Right lobe of liver (tissue), 6 donors: ENCODE data around the gene C6orf163. TPM values are rescaled to one million over a fixed set of nuclear protein-coding genes. Genes with fewer than 3 reads are reported as not detected.
"Not testable (repeated sequence)": the region's sequence is repeated elsewhere in the genome, so short reads cannot be mapped to it uniquely, and the experiment has no call there.

ENCODE experiments used
- ATAC-seq, 4 donors: fragments of 200-7000 bp; cut with Tn5 transposase; one replicate each; pipeline ENCODE4 v1.9.1; 2020; ENCODE audit warnings: mild to moderate bottlenecking in 4 of 4, moderate library complexity in 4 of 4
- DNase-seq, 3 donors: peaks; one replicate each; pipeline ENCODE4 v3.0.0-alpha.2; 2020
- H3K27ac ChIP-seq, 3 donors: fragments of 200-600 bp; one replicate each; pipeline ENCODE4 v1.8.0; 2022
- H3K27me3 ChIP-seq, 2 donors: fragments of 200-600 bp; one replicate each; pipeline ENCODE4 v1.8.0; 2022
- H3K36me3 ChIP-seq, 4 donors: fragments of 200-600 bp; sonication (generic) in 1 of 4; one replicate each; pipeline versions ENCODE4 v1.5.1 to v1.8.0; 2017 to 2022; ENCODE audit warnings: control low read depth in 1 of 4
- H3K4me1 ChIP-seq, 4 donors: fragments of 200-600 bp; sonication (generic) in 1 of 4; one replicate each; pipeline versions ENCODE4 v1.5.1 to v1.8.0; 2017 to 2022; ENCODE audit warnings: control low read depth in 1 of 4
- H3K4me3 ChIP-seq, 3 donors: fragments of 200-600 bp; one replicate each; pipeline ENCODE4 v1.8.0; 2022
- H3K9me3 ChIP-seq, 4 donors: fragments of 200-600 bp; sonication (generic) in 1 of 4; one replicate each; pipeline versions ENCODE4 v1.5.1 to v1.8.0; 2017 to 2022; ENCODE audit warnings: control low read depth in 1 of 4
- CTCF ChIP-seq, 4 donors: fragments of 200-600 bp in 3 of 4; fragments of 450-650 bp in 1 of 4; IDR thresholded peaks; one replicate each; pipeline versions ENCODE4 v1.5.1 to v1.8.0; 2016 to 2022; ENCODE audit warnings: antibody characterized with exemption in 4 of 4, mild to moderate bottlenecking in 2 of 4
- POLR2A ChIP-seq: fragments of 450-650 bp; IDR thresholded peaks from one replicate; pipeline ENCODE4 v1.6.1; 2017; ENCODE audit warnings: antibody characterized with exemption, mild to moderate bottlenecking
- WGBS: methylation state at CpG from one replicate; pipeline ENCODE4 v1.1.6; 2018; ENCODE audit warnings: low coverage, low lambda C conversion rate; ENCODE audit not compliant: insufficient coverage; ENCODE audit errors: missing lambda C conversion rate; 5-methylcytosine and 5-hydroxymethylcytosine counted together
- intact Hi-C, 2 donors: fragments of 100-400 bp; cut with DNase I; formaldehyde crosslinking; loops; one replicate each; pipeline versions ENCODE4 v1.11.2 to v1.14.1; 2022
- long read RNA-seq: library from polyadenylated mRNA; unstranded; transcript quantifications from one replicate; pipeline ENCODE4 v2.0.0, GENCODE V29; 2019
- total RNA-seq, 6 experiments: library from RNA; depleted of rRNA in 2 of 6; stranded (reverse); fragments of >200 nt in 2 of 6; fragmentation: NEBNext Ultra II Directional in 3 of 6; extraction: Animal tissue kit (Norgen Biotek cat#: 25700) in 3 of 6; gene quantifications; one replicate each; pipeline versions ENCODE4 v1.1.0 to v1.2.4, GENCODE V29; 2016 to 2023
- donor health status: DM: no; HTN: yes; CAD: no.
- donor health status: DM: no; HTN: no; CAD: no.
- donor health status: DM: no; HTN: no; CAD: no.
- donor health status: DM: no; HTN: yes; CAD: no.
- donor health status: DM: no; HTN: yes; CAD: no.

Gene C6orf163
- total RNA-seq, result 1 to 10 TPM in 4 of 6 experiments, under 1 TPM in 2; 0.55 to 1.7 (median 1.4) TPM
- long read RNA-seq, result 0 reads

DNA sequence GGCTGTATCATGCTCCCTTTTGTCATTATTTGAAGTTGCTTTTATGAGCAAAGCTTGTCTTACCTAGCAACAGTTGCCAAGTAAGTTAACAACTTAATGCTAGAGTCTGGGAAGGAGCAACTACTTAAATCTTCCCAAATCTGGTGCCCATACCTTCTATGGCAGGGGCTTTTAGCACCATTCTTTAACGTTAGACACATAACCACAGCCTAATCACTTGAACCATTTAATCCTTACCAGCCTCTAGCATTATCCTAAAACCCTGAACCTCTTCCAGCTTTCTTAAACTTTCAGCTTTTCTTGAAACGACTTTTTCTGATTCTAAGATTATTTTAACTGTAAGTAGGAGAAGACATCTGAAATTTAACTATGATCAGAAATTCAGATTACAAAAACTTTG lies at the start of gene C6orf163:
TSS of gene C6orf163 (plus strand) at position 83 of the 400 bp plus-strand sequence. CDS start at position 370, 287 bp downstream.
- Histone ChIP-seq H3K4me1 (peaks cover 0 to 9% (median 0%) of the 10 kb centered on the region in 4 donors), H3K4me3 (no peak within 1 kb of the TSS), H3K27me3 (no peaks in the 10 kb centered on the region), H3K27ac (no peak within 1 kb of the TSS), H3K9me3 (no peaks in the 10 kb centered on the region), H3K36me3 (no peaks in the 10 kb centered on the region)
- TF ChIP-seq POLR2A (no peak), CTCF (IDR thresholded peaks at IDR 0.05) (no peak)
- 76% methylated on average over 2 of the region's 2 CpGs for whole genome bisulfite sequencing
- intact Hi-C loops, result no loop called here
- DNase-seq (no peak), ATAC-seq (no peak)

DNA sequence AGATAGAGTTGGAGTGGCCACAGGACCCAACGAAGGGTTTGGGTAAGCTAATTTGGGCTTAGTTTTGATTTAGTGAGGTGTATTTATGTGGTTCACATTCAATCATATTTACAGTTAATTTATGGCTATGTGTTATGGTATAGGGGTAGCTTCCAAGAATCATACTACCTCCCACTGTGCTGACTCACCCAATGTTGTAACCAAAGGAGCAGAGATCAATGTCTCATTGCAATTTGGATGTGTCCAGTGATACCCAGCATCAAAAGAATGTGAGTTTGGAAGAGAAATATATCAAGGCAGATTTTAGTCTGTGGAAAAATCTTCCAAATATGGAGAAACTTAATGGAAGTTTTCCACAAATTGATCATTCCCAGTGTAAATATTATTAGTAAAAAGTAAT lies 47.5 kb upstream of the C6orf163 start:
- intact Hi-C loops, result no loop called here
- no peak overlapping the region for H3K27ac ChIP-seq
- no peaks in the 10 kb centered on the region for H3K27me3 ChIP-seq
- H3K9me3 ChIP-seq, result no peaks in the 10 kb centered on the region
- no peak for DNase-seq
- no peaks in the 10 kb centered on the region for H3K4me1 ChIP-seq
- TF ChIP-seq POLR2A, result no peak
- no peak for TF ChIP-seq CTCF (IDR thresholded peaks at IDR 0.05)
- WGBS, result 50% methylated on average over 1 of the region's 1 CpG
- H3K36me3 ChIP-seq, result no peaks in the 10 kb centered on the region
- ATAC-seq, result no peak
- no peak overlapping the region for H3K4me3 ChIP-seq

DNA sequence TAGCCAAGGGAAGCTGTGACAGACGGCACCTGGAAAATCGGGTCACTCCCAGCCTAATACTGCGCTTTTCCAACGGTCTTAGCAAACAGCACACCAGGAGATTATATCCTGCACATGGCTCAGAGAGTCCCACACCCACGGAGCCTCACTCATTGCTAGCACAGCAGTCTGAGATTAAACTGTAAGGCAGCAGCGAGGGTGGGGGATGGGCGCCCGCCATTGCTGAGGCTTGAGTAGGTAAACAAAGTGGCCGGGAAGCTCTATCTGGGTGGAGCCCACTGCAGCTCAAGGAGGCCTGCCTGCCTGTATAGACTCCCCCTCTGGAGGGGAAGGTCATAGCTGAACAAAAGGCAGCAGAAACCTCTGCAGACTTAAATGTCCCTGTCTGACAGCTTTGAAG lies 43.3 kb upstream of the C6orf163 start:
- ATAC-seq, DNase-seq, H3K27me3 ChIP-seq, H3K4me3 ChIP-seq, H3K4me1 ChIP-seq, intact Hi-C loops, H3K9me3 ChIP-seq, H3K36me3 ChIP-seq, H3K27ac ChIP-seq: not testable (repeated sequence)
- WGBS, result 68% methylated on average over 6 of the region's 9 CpGs

GRCh38 chr6:87308970-87309369 lies 35.6 kb upstream of the C6orf163 start:
- Histone ChIP-seq H3K4me1 (no peaks in the 10 kb centered on the region), H3K27me3 (no peaks in the 10 kb centered on the region), H3K9me3 (no peaks in the 10 kb centered on the region), H3K4me3 (no peak overlapping the region), H3K27ac (no peak overlapping the region), H3K36me3 (no peaks in the 10 kb centered on the region)
- WGBS, result 38% methylated on average over 3 of the region's 4 CpGs
- DNase-seq (no peak), ATAC-seq (no peak)
- intact Hi-C loops, result no loop called here
- TF ChIP-seq CTCF (IDR thresholded peaks at IDR 0.05) (no peak), POLR2A (no peak)

- DNase-seq (no peak), ATAC-seq (no peak)
- intact Hi-C loops, result no loop called here
- 13% methylated on average over 1 of the region's 1 CpG for WGBS
- TF ChIP-seq CTCF (IDR thresholded peaks at IDR 0.05), result no peak
- TF ChIP-seq POLR2A, result no peak
- Histone ChIP-seq H3K4me1 (no peaks in the 10 kb centered on the region), H3K27me3 (no peaks in the 10 kb centered on the region), H3K36me3 (no peaks in the 10 kb centered on the region), H3K27ac (no peak overlapping the region), H3K4me3 (no peak overlapping the region), H3K9me3 (no peaks in the 10 kb centered on the region)
These were observed 31.8 kb upstream of the C6orf163 start for GRCh38 chr6:87312860-87313259.
